Ovary (tissue), 3 donors: Measurements from ENCODE around the gene PPP3R2.

ENCODE experiments used
- CTCF ChIP-seq, 3 donors: fragments of 450-650 bp in 2 of 3; fragments of 200-600 bp in 1 of 3; IDR thresholded peaks; one replicate each; pipeline versions ENCODE4 v1.5.1 to v1.8.0; 2016 to 2022; ENCODE audit warnings: antibody characterized with exemption in 3 of 3, mild to moderate bottlenecking in 1 of 3
- POLR2A ChIP-seq: fragments of 450-650 bp; IDR thresholded peaks from one replicate; pipeline ENCODE4 v1.6.1; 2017; ENCODE audit warnings: antibody characterized with exemption, mild to moderate bottlenecking, moderate library complexity
- donor health status: DM: no; HTN: no; CAD: no.

- TF ChIP-seq CTCF (IDR thresholded peaks at IDR 0.05) (no peak), POLR2A (no peak)
Measured at GRCh38 chr9:101571114-101571513, 23.7 kb downstream of the PPP3R2 start.
